HEK293 (cell line): Measurements from ENCODE around the gene CEMIP2.

Source experiments
- CTCF ChIA-PET: fragments of 350-600 bp; formaldehyde crosslinking; extraction: SDS; loops from one replicate; lab custom pipeline; 2021; ENCODE audit warnings: antibody characterized with exemption; lab: Yijun Ruan, JAX
- POLR2A ChIA-PET: fragments of 300-600 bp; formaldehyde crosslinking; extraction: SDS; loops from one replicate; lab custom pipeline; 2020; ENCODE audit warnings: antibody characterized with exemption, inconsistent platforms; lab: Yijun Ruan, JAX
- H3K27ac ChIP-seq: fragments of 200-500 bp; sonication (Bioruptor generic); 2 replicates; pipeline ENCODE4 v1.5.1; 2014; ENCODE audit warnings: low read depth, low read length, control low read depth, inconsistent platforms; ENCODE audit errors: extremely low read depth
- H3K36me3 ChIP-seq, 2 experiments: fragments of 200-500 bp in 1 of 2; sonication (Bioruptor generic) in 1 of 2; 1 replicate in 1 of 2; 2 replicates in 1 of 2; pipeline ENCODE4 v1.5.1; 2014 to 2017; ENCODE audit warnings: inconsistent platforms in 2 of 2, low read length in 2 of 2; ENCODE audit not compliant: control insufficient read depth in 2 of 2, insufficient read depth in 1 of 2
- H3K4me1 ChIP-seq: fragments of 200-500 bp; sonication (Bioruptor generic); 2 replicates; pipeline ENCODE4 v1.5.1; 2014; ENCODE audit warnings: mild to moderate bottlenecking, low read length, inconsistent platforms; ENCODE audit not compliant: control insufficient read depth, insufficient read depth
- H3K4me3 ChIP-seq: 2 replicates; pipeline ENCODE4 v1.5.1; 2011; ENCODE audit warnings: low read depth, mild to moderate bottlenecking, control low read depth, low read length, moderate library complexity
- H3K9me3 ChIP-seq: fragments of 200-500 bp; sonication (Bioruptor generic); 2 replicates; pipeline ENCODE4 v1.5.1; 2014; ENCODE audit warnings: low read depth, low read length, inconsistent platforms; ENCODE audit not compliant: control insufficient read depth, insufficient read depth
- FEZF1 ChIP-seq: fragments of 450-650 bp; formaldehyde crosslinking; IDR thresholded peaks from 2 replicates; pipeline ENCODE4 v1.5.1; 2016; ENCODE audit warnings: missing biosample characterization, missing genetic modification characterization
- GFI1B ChIP-seq: fragments of 450-650 bp; formaldehyde crosslinking; IDR thresholded peaks from 2 replicates; pipeline ENCODE4 v1.5.1; 2016; ENCODE audit warnings: missing biosample characterization, missing genetic modification characterization
- IKZF3 ChIP-seq: fragments of 450-650 bp; IDR thresholded peaks from 2 replicates; pipeline ENCODE4 v1.5.0; 2018; ENCODE audit warnings: missing biosample characterization, mild to moderate bottlenecking, missing genetic modification characterization, moderate library complexity
- SP2 ChIP-seq: fragments of 450-650 bp; formaldehyde crosslinking; IDR thresholded peaks from 2 replicates; pipeline ENCODE4 v1.5.1; 2016; ENCODE audit warnings: missing biosample characterization, missing genetic modification characterization
- ZBTB20 ChIP-seq: fragments of 450-650 bp; formaldehyde crosslinking; IDR thresholded peaks from 2 replicates; pipeline ENCODE4 v1.5.1; 2016; ENCODE audit warnings: missing biosample characterization, missing genetic modification characterization
- ZNF175 ChIP-seq: fragments of 450-650 bp; formaldehyde crosslinking; IDR thresholded peaks from 2 replicates; pipeline ENCODE4 v1.5.1; 2016; ENCODE audit warnings: missing biosample characterization, missing genetic modification characterization
- ZNF24 ChIP-seq: fragments of 450-650 bp; formaldehyde crosslinking; IDR thresholded peaks from 2 replicates; pipeline ENCODE4 v1.5.1; 2016; ENCODE audit warnings: missing biosample characterization, missing genetic modification characterization
- ZNF394 ChIP-seq: fragments of 450-650 bp; formaldehyde crosslinking; IDR thresholded peaks from 2 replicates; pipeline ENCODE4 v1.5.1; 2016; ENCODE audit warnings: missing biosample characterization, missing genetic modification characterization, mild to moderate bottlenecking, moderate library complexity, borderline replicate concordance
- ZNF488 ChIP-seq: fragments of 450-650 bp; formaldehyde crosslinking; IDR thresholded peaks from 2 replicates; pipeline ENCODE4 v1.5.1; 2016; ENCODE audit warnings: missing biosample characterization, missing genetic modification characterization
- ZNF510 ChIP-seq: fragments of 450-650 bp; formaldehyde crosslinking; IDR thresholded peaks from 2 replicates; pipeline ENCODE4 v1.5.1; 2018; ENCODE audit warnings: mild to moderate bottlenecking, missing genetic modification characterization, missing biosample characterization; ENCODE audit not compliant: insufficient replicate concordance
- ZNF548 ChIP-seq: fragments of 450-650 bp; formaldehyde crosslinking; IDR thresholded peaks from 2 replicates; pipeline ENCODE4 v1.5.1; 2016; ENCODE audit warnings: missing biosample characterization, missing genetic modification characterization
- ZNF549 ChIP-seq: fragments of 450-650 bp; IDR thresholded peaks from 2 replicates; pipeline ENCODE4 v1.5.1; 2018; ENCODE audit warnings: missing biosample characterization, missing genetic modification characterization, mild to moderate bottlenecking, inconsistent platforms, moderate library complexity
- ZNF558 ChIP-seq: fragments of 450-650 bp; formaldehyde crosslinking; IDR thresholded peaks from 2 replicates; pipeline ENCODE4 v1.5.1; 2016; ENCODE audit warnings: missing biosample characterization, missing genetic modification characterization
- ZNF560 ChIP-seq: fragments of 450-650 bp; formaldehyde crosslinking; IDR thresholded peaks from 2 replicates; pipeline ENCODE4 v1.5.1; 2017; ENCODE audit warnings: missing biosample characterization, missing genetic modification characterization, borderline replicate concordance
- ZNF561 ChIP-seq: fragments of 450-650 bp; IDR thresholded peaks from 2 replicates; pipeline ENCODE4 v1.5.1; 2018; ENCODE audit warnings: missing biosample characterization, missing genetic modification characterization, borderline replicate concordance
- ZNF600 ChIP-seq: fragments of 450-650 bp; formaldehyde crosslinking; IDR thresholded peaks from 2 replicates; pipeline ENCODE4 v1.5.1; 2016; ENCODE audit warnings: missing biosample characterization, missing genetic modification characterization
- ZNF624 ChIP-seq: fragments of 450-650 bp; formaldehyde crosslinking; IDR thresholded peaks from 2 replicates; pipeline ENCODE4 v1.5.1; 2017; ENCODE audit warnings: missing biosample characterization, missing genetic modification characterization
- ZNF626 ChIP-seq: fragments of 450-650 bp; sonication (Bioruptor Pico); formaldehyde crosslinking; IDR thresholded peaks from 2 replicates; pipeline ENCODE4 v1.5.1; 2018; ENCODE audit warnings: missing biosample characterization, missing genetic modification characterization, inconsistent platforms
- ZNF692 ChIP-seq: fragments of 450-650 bp; formaldehyde crosslinking; IDR thresholded peaks from 2 replicates; pipeline ENCODE4 v1.5.1; 2016; ENCODE audit warnings: missing biosample characterization, missing genetic modification characterization
- TF ChIP-seq, protein P1 (sequence below): fragments of 450-650 bp; IDR thresholded peaks from 2 replicates; pipeline ENCODE4 v1.5.1; 2018; ENCODE audit warnings: missing biosample characterization, mild to moderate bottlenecking, missing genetic modification characterization
- TF ChIP-seq, protein P2 (sequence below): fragments of 450-650 bp; formaldehyde crosslinking; IDR thresholded peaks from 2 replicates; pipeline ENCODE4 v1.5.1; 2016; ENCODE audit warnings: missing biosample characterization, missing genetic modification characterization
- TF ChIP-seq, protein P3 (sequence below): fragments of 450-650 bp; formaldehyde crosslinking; IDR thresholded peaks from 2 replicates; pipeline ENCODE4 v1.5.1; 2016; ENCODE audit warnings: missing biosample characterization, missing genetic modification characterization
- TF ChIP-seq, protein P4 (sequence below): fragments of 450-650 bp; formaldehyde crosslinking; IDR thresholded peaks from 2 replicates; pipeline ENCODE4 v1.5.1; 2017; ENCODE audit warnings: missing biosample characterization, missing genetic modification characterization
- TF ChIP-seq, protein P5 (sequence below): fragments of 450-650 bp; formaldehyde crosslinking; IDR thresholded peaks from 2 replicates; pipeline ENCODE4 v1.5.1; 2016; ENCODE audit warnings: missing biosample characterization, missing genetic modification characterization, low read depth

The CEMIP2 gene

DNA sequence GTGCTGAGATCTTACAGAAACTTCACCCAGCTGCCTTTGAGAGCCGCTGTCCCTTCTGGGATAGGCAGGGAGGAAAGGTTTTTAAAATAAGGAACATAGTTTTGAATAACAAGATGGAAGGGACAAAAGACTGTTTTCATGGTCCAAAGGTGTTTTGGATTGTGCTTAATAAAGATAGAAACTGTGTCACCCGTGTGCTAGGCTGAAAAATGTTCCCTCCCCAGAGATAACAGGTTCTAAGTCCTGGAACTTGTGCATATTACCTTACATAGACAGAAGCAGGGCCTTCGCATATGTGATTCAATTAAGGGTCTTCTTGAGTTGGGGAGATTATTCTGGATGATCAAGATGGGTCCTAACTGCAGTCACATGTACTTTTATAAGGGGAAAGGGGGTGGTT is 1.9 kb upstream of the CEMIP2 start:
- TF ChIP-seq IKZF3 (tag by site-specific recombination) (no peak), ZNF549 (tag by site-specific recombination) (no peak), ZNF510 (no peak)
- TF ChIP-seq, protein P1, sequence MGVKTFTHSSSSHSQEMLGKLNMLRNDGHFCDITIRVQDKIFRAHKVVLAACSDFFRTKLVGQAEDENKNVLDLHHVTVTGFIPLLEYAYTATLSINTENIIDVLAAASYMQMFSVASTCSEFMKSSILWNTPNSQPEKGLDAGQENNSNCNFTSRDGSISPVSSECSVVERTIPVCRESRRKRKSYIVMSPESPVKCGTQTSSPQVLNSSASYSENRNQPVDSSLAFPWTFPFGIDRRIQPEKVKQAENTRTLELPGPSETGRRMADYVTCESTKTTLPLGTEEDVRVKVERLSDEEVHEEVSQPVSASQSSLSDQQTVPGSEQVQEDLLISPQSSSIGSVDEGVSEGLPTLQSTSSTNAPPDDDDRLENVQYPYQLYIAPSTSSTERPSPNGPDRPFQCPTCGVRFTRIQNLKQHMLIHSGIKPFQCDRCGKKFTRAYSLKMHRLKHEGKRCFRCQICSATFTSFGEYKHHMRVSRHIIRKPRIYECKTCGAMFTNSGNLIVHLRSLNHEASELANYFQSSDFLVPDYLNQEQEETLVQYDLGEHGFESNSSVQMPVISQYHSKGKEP (tag by site-specific recombination): no peak
- no peaks in the 10 kb centered on the region for H3K36me3 ChIP-seq
- ChIA-PET CTCF (interaction anchor here (0.9 to 4.9 kb wide), 8 partner anchors 10 to 486 kb away, joined by 3 to 40 read pairs (median 7); no protein-coding TSS in a partner anchor), POLR2A (interaction anchor here (1.3 kb wide), 1 partner anchor 141 kb away, joined by 7 read pairs; the partner anchor contains the start of genes ABHD17B and C9orf85)
- H3K27ac ChIP-seq: no peak overlapping the region
- H3K4me3 ChIP-seq: no peak overlapping the region
- H3K4me1 ChIP-seq: no peaks in the 10 kb centered on the region
- no peaks in the 10 kb centered on the region for H3K9me3 ChIP-seq

GRCh38 chr9:71769175-71770161 is 1.2 kb upstream of the CEMIP2 start:
- Histone ChIP-seq H3K4me3 (peak overlapping the region; percentile 72), H3K9me3 (no peaks in the 10 kb centered on the region), H3K36me3 (no peaks in the 10 kb centered on the region), H3K27ac (no peak overlapping the region), H3K4me1 (no peaks in the 10 kb centered on the region)
- ChIA-PET POLR2A (interaction anchor here (0.6 to 1.8 kb wide), 17 partner anchors 9 to 1129 kb away, joined by 3 to 17 read pairs (median 4); partner anchors contain the start of genes ABHD17B and C9orf85), CTCF (interaction anchor here (0.6 to 4.9 kb wide), 25 partner anchors 9 to 1657 kb away, joined by 3 to 40 read pairs (median 3); no protein-coding TSS in a partner anchor)
- TF ChIP-seq SP2 (tag by site-specific recombination) (peak; percentile 38), ZNF626 (tag by site-specific recombination) (no peak), ZNF561 (tag by site-specific recombination) (0 out of 2 replicates have a peak, but pooled peaks have one; percentile 22), GFI1B (no peak), ZBTB20 (tag by site-specific recombination) (no peak), ZNF600 (tag by site-specific recombination) (peak; percentile 51; the same call in 1 of the 2 replicates), ZNF624 (tag by site-specific recombination) (no peak), ZNF692 (tag by site-specific recombination) (no peak), ZNF548 (tag by site-specific recombination) (no peak), ZNF394 (tag by site-specific recombination) (no peak), ZNF24 (tag by site-specific recombination) (no peak), ZNF488 (tag by site-specific recombination) (no peak), ZNF558 (tag by site-specific recombination) (no peak), ZNF175 (tag by site-specific recombination) (no peak), FEZF1 (tag by site-specific recombination) (no peak), ZNF560 (tag by site-specific recombination) (no peak)
- TF ChIP-seq, protein P2, sequence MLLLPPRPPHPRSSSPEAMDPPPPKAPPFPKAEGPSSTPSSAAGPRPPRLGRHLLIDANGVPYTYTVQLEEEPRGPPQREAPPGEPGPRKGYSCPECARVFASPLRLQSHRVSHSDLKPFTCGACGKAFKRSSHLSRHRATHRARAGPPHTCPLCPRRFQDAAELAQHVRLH (tag by site-specific recombination): no peak
- TF ChIP-seq, protein P3, sequence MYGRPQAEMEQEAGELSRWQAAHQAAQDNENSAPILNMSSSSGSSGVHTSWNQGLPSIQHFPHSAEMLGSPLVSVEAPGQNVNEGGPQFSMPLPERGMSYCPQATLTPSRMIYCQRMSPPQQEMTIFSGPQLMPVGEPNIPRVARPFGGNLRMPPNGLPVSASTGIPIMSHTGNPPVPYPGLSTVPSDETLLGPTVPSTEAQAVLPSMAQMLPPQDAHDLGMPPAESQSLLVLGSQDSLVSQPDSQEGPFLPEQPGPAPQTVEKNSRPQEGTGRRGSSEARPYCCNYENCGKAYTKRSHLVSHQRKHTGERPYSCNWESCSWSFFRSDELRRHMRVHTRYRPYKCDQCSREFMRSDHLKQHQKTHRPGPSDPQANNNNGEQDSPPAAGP (tag by site-specific recombination): no peak
- TF ChIP-seq, protein P4, sequence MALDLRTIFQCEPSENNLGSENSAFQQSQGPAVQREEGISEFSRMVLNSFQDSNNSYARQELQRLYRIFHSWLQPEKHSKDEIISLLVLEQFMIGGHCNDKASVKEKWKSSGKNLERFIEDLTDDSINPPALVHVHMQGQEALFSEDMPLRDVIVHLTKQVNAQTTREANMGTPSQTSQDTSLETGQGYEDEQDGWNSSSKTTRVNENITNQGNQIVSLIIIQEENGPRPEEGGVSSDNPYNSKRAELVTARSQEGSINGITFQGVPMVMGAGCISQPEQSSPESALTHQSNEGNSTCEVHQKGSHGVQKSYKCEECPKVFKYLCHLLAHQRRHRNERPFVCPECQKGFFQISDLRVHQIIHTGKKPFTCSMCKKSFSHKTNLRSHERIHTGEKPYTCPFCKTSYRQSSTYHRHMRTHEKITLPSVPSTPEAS (tag by site-specific recombination): no peak
- TF ChIP-seq, protein P5, sequence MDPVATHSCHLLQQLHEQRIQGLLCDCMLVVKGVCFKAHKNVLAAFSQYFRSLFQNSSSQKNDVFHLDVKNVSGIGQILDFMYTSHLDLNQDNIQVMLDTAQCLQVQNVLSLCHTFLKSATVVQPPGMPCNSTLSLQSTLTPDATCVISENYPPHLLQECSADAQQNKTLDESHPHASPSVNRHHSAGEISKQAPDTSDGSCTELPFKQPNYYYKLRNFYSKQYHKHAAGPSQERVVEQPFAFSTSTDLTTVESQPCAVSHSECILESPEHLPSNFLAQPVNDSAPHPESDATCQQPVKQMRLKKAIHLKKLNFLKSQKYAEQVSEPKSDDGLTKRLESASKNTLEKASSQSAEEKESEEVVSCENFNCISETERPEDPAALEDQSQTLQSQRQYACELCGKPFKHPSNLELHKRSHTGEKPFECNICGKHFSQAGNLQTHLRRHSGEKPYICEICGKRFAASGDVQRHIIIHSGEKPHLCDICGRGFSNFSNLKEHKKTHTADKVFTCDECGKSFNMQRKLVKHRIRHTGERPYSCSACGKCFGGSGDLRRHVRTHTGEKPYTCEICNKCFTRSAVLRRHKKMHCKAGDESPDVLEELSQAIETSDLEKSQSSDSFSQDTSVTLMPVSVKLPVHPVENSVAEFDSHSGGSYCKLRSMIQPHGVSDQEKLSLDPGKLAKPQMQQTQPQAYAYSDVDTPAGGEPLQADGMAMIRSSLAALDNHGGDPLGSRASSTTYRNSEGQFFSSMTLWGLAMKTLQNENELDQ (tag by site-specific recombination): no peak
